GM21786 (cell line): ENCODE data around the gene KDM4B.
"Not testable (repeated sequence)": the region's sequence is repeated elsewhere in the genome, so short reads cannot be mapped to it uniquely, and the experiment has no call there.

Experiments
- ATAC-seq: cut with Tn5 transposase; IDR thresholded peaks from one replicate; pipeline ENCODE4 v1.9.1; 2021; ENCODE audit not compliant: unreplicated experiment

Gene KDM4B

GRCh38 chr19:4968462-4969291, at the start of gene KDM4B:
Gene KDM4B, plus strand, starts transcription at chr19:4969113. Its CDS starts 63,778 bp downstream, at chr19:5032891.
- peak; percentile 89 for ATAC-seq

DNA sequence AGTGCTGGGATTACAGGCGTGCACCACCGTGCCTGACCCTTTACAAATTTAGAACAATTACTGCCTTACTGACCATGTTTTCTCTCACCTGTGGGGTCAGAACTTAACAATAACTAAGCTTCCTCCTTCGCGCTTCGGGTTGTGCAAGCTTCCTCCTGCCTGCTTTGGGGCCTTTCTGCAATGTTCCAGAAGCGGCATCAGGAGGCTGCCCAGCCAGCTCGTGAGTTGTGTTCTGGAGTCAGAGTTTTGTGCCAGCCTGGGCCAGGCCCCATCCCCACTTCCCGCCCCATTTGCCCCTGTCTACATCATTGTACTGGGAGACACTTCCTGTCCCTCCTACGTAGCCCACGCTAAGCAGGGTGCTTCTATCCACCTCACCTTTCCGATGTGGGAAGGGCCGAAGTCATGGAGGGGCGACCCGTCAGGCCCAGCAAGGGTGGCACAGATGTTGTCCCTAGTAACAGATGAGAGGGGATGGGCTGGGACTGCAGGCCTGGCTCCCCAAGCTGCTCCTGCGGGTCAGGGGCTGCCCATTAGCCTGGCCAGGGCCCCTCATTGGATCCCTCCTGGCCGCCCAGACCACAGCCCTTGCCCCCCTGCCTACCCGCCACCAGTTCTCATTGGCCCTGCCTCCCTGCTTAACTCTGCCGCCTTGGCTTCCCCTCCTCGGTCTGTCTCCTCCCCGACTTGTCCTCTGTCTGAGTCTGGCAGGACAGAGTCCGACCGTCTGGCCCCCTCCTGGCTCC, 46.2 kb upstream of the KDM4B start:
- ATAC-seq: no peak

GRCh38 chr19:4923276-4923747, 45.6 kb upstream of the KDM4B start:
- no peak for ATAC-seq

DNA sequence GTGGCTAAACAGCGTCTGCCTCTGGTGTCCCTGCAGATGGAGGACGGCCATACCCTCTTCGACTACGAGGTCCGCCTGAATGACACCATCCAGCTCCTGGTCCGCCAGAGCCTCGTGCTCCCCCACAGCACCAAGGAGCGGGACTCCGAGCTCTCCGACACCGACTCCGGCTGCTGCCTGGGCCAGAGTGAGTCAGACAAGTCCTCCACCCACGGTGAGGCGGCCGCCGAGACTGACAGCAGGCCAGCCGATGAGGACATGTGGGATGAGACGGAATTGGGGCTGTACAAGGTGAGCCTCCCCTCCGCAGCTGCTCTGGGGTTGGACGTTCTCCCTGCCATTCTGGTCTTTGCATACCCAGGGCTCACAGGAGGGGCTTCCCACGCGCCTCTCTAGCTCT, 39.7 kb upstream of the KDM4B start:
- ATAC-seq: no peak

DNA sequence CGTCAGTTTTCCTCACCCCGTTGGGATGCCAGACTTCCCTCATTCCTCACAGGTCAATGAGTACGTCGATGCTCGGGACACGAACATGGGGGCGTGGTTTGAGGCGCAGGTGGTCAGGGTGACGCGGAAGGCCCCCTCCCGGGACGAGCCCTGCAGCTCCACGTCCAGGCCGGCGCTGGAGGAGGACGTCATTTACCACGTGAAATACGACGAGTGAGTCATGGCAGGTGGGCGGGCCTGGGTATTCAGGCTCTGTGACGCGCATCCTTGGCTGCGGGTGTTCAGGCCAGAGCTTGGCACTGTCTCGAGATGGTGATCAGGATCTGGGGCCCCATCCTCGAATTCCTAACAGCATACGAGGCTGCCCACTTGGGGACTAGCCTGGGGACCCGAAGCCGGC, 38.2 kb upstream of the KDM4B start:
- no peak for ATAC-seq

- no peak for ATAC-seq
These were observed 36.2 kb upstream of the KDM4B start for GRCh38 chr19:4932711-4933110.

GRCh38 chr19:4933528-4933927, 35.4 kb upstream of the KDM4B start:
- ATAC-seq: no peak

DNA sequence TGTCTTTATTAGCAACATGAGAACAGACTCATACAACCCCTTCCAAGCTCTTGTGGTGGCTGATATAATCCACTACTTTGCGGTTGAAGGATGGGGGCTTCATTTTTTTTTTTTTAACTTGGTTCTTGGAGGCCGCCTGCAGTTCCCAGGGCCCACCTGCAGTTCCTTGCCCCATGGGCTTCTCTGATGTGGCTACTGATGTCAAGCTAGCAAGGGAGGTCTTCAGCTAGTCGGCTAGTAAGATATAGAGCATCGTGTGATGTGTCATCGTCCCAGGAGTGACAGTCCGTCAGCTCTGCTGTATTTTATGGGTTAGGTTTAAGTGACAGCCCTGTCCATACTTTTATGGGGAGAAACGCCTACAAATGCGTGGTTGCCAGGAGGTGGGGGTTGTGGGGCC, 33.5 kb upstream of the KDM4B start:
- no peak for ATAC-seq

DNA sequence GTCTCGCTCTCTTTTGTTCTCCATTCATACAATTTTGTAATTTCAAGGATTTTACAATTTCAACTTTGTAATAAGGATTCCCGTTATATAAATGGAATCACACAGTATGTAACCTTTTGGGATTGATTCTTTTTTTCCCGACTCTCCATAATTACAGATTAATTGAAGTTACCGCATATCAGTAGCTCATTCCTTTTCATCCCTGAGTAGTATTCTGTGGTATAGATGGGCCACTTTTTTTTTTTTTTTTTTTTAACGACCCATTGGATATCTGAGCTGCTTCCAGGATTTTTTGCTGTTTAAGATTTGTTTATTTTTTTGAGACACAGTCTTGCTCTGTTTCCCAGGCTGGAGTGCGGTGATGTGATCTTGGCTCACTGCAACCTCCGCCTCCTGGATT, 31.9 kb upstream of the KDM4B start:
- no peak for ATAC-seq

- ATAC-seq: not testable (repeated sequence)
These were observed 30.5 kb upstream of the KDM4B start for GRCh38 chr19:4938461-4938860.

DNA sequence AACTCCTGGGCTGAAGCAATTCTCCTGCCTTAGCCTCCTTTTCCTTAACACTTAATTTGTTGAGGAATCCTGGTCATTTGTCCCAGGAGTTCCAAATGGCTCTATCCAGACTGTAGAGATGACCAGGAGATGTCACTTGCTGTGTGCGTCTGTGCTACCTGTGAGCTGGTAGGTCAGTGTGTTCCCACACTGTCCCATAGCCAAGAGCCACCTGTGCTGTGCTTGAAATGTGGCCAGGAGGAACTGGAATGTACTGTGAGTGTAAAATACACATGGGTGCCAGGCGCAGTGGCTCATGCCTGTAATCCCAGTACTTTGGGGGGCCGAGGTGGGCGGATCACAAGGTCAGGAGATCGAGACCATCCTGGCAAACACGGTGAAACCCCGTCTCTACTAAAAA, 29.4 kb upstream of the KDM4B start:
- ATAC-seq: no peak

DNA sequence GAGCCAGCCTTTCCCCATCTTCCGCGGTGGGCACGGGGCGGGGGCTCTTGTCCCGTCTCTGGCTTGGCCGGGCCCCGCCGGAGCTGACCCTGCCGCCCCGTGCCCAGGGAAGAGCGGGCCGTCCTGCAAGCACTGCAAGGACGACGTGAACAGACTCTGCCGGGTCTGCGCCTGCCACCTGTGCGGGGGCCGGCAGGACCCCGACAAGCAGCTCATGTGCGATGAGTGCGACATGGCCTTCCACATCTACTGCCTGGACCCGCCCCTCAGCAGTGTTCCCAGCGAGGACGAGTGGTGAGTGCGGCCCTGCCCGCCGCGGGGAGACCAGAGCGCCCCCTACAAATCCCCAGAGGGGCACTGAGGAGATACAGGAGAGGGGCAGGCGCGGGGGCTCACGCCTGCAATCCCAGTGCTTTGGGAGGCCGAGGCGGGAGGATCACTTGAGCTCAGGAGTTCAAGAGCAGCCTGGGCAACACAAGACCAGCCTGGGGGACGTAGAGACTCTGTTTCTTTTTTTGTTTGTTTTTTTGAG, 27.2 kb upstream of the KDM4B start:
- not testable (repeated sequence) for ATAC-seq

GRCh38 chr19:4950650-4951049, 18.3 kb upstream of the KDM4B start:
- ATAC-seq: not testable (repeated sequence)

- no peak for ATAC-seq
These were observed 17.3 kb upstream of the KDM4B start for GRCh38 chr19:4951656-4952055.

DNA sequence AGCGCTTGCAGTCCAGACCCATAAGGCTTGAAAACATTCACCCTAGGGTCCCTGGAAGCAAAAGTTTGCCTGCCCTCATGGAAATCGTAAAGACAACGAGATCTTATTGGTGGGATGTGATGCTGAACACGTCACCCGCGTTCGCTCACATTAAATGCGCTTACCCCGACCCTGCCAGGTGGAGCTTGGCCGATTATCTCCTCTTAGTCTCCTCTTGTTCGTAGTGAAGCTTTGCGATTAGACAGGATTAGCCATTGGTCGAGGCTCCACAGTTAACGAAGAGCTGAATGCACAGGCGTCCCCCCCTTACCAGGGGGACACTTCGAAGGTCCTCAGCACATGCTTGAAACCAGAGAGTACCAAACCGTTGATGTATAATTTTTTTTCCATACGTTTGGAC, 16.0 kb upstream of the KDM4B start:
- no peak for ATAC-seq

DNA sequence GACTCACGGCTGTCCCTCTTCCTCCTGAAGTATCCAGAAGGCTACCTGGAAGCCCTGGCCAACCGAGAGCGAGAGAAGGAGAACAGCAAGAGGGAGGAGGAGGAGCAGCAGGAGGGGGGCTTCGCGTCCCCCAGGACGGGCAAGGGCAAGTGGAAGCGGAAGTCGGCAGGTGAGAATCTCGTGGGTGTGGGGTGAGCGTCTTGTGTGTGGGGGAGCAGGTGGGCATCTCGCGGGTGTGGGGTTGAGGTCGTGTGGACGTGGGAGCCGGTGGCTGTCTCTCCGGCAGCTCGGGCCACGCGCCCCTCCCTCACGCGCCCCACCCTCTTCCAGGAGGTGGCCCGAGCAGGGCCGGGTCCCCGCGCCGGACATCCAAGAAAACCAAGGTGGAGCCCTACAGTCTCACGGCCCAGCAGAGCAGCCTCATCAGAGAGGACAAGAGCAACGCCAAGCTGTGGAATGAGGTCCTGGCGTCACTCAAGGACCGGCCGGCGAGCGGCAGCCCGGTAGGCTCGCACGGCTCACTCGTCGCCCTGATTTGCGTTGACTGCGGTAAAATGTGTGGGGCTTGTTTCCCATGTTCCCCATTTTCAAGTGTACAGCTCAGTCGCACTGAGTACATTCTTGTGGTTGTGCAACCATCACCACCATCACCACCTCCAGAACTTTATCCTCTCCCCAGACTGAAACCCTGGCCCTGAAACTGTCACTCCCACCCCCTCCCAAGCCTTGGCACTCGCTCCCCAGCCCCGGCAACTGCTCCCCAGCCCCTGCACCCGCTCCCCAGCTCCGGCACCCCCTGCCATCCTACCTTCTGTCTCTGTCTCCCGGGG, 14.4 kb upstream of the KDM4B start:
- ATAC-seq: not testable (repeated sequence)

GRCh38 chr19:4955274-4955673, 13.6 kb upstream of the KDM4B start:
- ATAC-seq: no peak

DNA sequence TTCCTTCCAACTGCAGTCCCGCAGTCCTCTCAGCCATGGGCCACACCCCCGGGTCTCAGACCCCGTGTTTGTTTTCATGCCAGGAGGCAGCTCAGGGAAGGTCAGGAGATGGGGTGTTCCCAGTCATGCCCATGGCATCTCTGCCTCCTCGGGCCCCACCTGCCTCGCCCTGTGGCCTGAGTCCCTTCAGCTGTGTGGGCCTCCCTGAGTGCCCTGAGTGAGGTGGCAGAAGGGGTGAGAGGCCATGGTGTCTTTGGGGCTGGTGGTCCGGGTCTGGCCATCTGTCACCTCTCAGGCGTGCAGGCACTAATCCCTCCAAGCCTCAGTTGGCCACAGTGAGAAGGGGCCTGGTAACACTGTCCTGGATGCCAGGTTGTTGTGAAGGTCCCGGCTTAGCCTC, 10.9 kb upstream of the KDM4B start:
- no peak for ATAC-seq

GRCh38 chr19:4962085-4962619, 6.8 kb upstream of the KDM4B start:
- ATAC-seq: no peak

DNA sequence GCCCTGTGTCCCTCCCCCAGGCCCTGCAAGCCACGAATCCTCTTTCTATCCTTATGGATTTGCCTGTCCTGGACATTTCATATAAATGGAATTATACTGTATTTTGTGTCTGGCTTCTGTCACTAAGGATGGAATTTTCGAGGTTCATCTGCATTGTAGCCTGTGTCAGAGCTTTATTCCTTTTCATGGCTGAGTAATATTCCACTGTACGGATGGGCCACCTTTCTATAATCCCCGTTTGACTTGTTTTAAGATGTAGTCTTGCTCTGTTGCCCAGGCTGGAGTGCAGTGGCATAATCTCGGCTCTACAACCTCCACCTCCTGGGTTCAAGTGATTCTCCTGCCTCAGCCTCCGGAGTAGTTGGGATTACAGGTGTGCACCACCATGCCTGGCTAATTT, 3.9 kb upstream of the KDM4B start:
- no peak for ATAC-seq

DNA sequence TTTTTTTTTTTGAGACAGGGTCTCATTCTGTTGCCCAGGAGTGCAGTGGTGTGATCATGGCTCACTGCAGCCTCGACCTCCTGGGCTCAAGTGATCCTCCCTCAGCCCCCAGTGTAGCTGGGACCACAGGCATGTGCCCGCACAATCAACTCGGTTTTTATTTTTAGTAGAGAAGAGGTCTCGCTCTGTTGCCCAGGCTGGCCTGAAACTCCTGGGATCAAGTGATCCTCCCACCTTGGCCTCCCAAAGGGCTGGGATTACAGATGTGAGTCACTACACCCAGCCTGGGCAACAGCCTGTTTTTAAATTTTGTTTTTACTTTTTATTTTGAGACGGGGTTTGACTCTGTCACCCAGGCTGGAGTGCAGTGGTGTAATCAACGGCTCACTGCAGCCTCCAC, 2.3 kb upstream of the KDM4B start:
- no peak for ATAC-seq
